HepG2 (cell line): Measurements from ENCODE around the gene RAD54L. TPM values are rescaled to one million over a fixed set of nuclear protein-coding genes. Genes with fewer than 3 reads are reported as not detected.

Experiments
- FOXA1 ChIP-seq, 2 experiments: fragments of 450-650 bp in 1 of 2; sonication (generic) in 1 of 2; formaldehyde crosslinking in 1 of 2; IDR thresholded peaks; 2 replicates each; pipeline versions ENCODE4 v1.4.0 to v1.6.1; 2016 to 2020; ENCODE audit warnings: missing genetic modification reagents in 1 of 2
- KLF11 ChIP-seq: IDR thresholded peaks from 2 replicates; pipeline ENCODE4 v1.6.1; 2016; ENCODE audit warnings: missing compliant biosample characterization
- MLLT10 ChIP-seq: sonication (generic); formaldehyde crosslinking; IDR thresholded peaks from 2 replicates; pipeline ENCODE4 v1.4.0; 2020; ENCODE audit warnings: missing genetic modification reagents
- NONO ChIP-seq, 2 experiments: fragments of 450-650 bp in 1 of 2; sonication (generic) in 1 of 2; formaldehyde crosslinking in 1 of 2; IDR thresholded peaks in 1 of 2; conservative IDR thresholded peaks in 1 of 2; 2 replicates each; pipeline versions ENCODE4 v1.6.1 to v1.8.0; 2017 to 2022; ENCODE audit warnings: mild to moderate bottlenecking in 1 of 2, missing genetic modification reagents in 1 of 2, moderate library complexity in 1 of 2
- NR2F1 ChIP-seq, 2 experiments: fragments of 450-650 bp in 1 of 2; formaldehyde crosslinking in 1 of 2; IDR thresholded peaks; 2 replicates each; pipeline versions ENCODE4 v1.5.0 to v1.6.1; 2016 to 2020; ENCODE audit warnings: mild to moderate bottlenecking in 1 of 2, missing compliant biosample characterization in 1 of 2, missing genetic modification reagents in 1 of 2, moderate library complexity in 1 of 2
- SATB2 ChIP-seq: sonication (generic); formaldehyde crosslinking; IDR thresholded peaks from 2 replicates; pipeline ENCODE4 v1.5.0; 2020; ENCODE audit warnings: missing genetic modification reagents
- SKIL ChIP-seq: sonication (generic); formaldehyde crosslinking; IDR thresholded peaks from 2 replicates; pipeline ENCODE4 v1.8.0; 2022; ENCODE audit warnings: missing genetic modification reagents, mild to moderate bottlenecking, moderate library complexity, borderline replicate concordance
- TFAP4 ChIP-seq: sonication (generic); IDR thresholded peaks from 2 replicates; pipeline ENCODE4 v1.6.1; 2016; ENCODE audit warnings: low read depth, borderline replicate concordance
- ZBTB25 ChIP-seq: IDR thresholded peaks from 2 replicates; pipeline ENCODE4 v1.6.1; 2018; ENCODE audit warnings: missing genetic modification reagents
- ZBTB33 ChIP-seq: sonication (generic); formaldehyde crosslinking; IDR thresholded peaks from 2 replicates; pipeline ENCODE4 v1.4.0; 2020; ENCODE audit warnings: missing genetic modification reagents
- ZFP36 ChIP-seq: fragments of 150-350 bp; IDR thresholded peaks from 2 replicates; pipeline ENCODE4 v1.6.1; 2018; ENCODE audit warnings: borderline replicate concordance, low read length, low read depth; ENCODE audit not compliant: partially characterized antibody
- ZFP36L2 ChIP-seq: sonication (generic); formaldehyde crosslinking; IDR thresholded peaks from 2 replicates; pipeline ENCODE4 v1.4.0; 2020; ENCODE audit warnings: missing genetic modification reagents
- ZFP37 ChIP-seq: sonication (generic); formaldehyde crosslinking; IDR thresholded peaks from 2 replicates; pipeline ENCODE4 v1.4.0; 2020; ENCODE audit warnings: missing genetic modification reagents, borderline replicate concordance
- ZNF557 ChIP-seq: sonication (generic); formaldehyde crosslinking; IDR thresholded peaks from 2 replicates; pipeline ENCODE4 v1.4.0; 2020; ENCODE audit warnings: missing genetic modification reagents
- ZNF572 ChIP-seq: sonication (generic); formaldehyde crosslinking; IDR thresholded peaks from 2 replicates; pipeline ENCODE4 v1.5.1; 2020; ENCODE audit warnings: mild to moderate bottlenecking, missing genetic modification reagents
- polyA plus RNA-seq, 8 experiments: library from polyadenylated mRNA; depleted of rRNA in 3 of 8; stranded (reverse) in 7 of 8; unstranded in 1 of 8; fragments of >200 nt; fragmentation: Illumina TruSeq in 4 of 8; extraction: Trizol in 4 of 8; gene quantifications; 2 replicates each; pipeline versions ENCODE4 v1.2.1 to v1.2.3, GENCODE V29; 2011 to 2016; ENCODE audit warnings: low read depth in 4 of 8, missing spikeins in 1 of 8, mixed read lengths in 1 of 8; ENCODE audit not compliant: insufficient read depth in 1 of 8
- total RNA-seq, 5 experiments: library from RNA; depleted of rRNA; stranded (reverse); fragments of >200 nt; fragmentation: Illumina TruSeq; extraction: Trizol; gene quantifications; 2 replicates each; pipeline ENCODE4 v1.2.3, GENCODE V29; 2016; ENCODE audit warnings: low read depth in 1 of 5
- TF ChIP-seq, protein P1 (sequence below): sonication (generic); formaldehyde crosslinking; IDR thresholded peaks from 2 replicates; pipeline ENCODE4 v1.5.0; 2020; ENCODE audit warnings: missing genetic modification reagents
- TF ChIP-seq, protein P2 (sequence below): sonication (generic); formaldehyde crosslinking; IDR thresholded peaks from 2 replicates; pipeline ENCODE4 v1.4.0; 2020; ENCODE audit warnings: missing genetic modification reagents, borderline replicate concordance
- TF ChIP-seq, protein P3 (sequence below): sonication (generic); formaldehyde crosslinking; IDR thresholded peaks from 2 replicates; pipeline ENCODE4 v1.4.0; 2020; ENCODE audit warnings: missing genetic modification reagents; ENCODE audit errors: not compliant biosample characterization

RAD54L gene
- total and polyA plus RNA-seq, 2 of the 13 experiments (the other 11 are each of a cell fraction or from before 2014, with no cell fraction given) = 10.2 to 30.0 TPM

GRCh38 chr1:46197964-46198811 is 49.4 kb upstream of the RAD54L start, which contains the start of gene POMGNT1 (continued):
- TF ChIP-seq KLF11 (CRISPR knock-in tag) = no peak
- TF ChIP-seq SKIL (CRISPR knock-in tag) = no peak
- peak; percentile 50 to 87; a peak in 3 of 4 replicates for TF ChIP-seq NR2F1 (CRISPR knock-in tag; IDR thresholded peaks at IDR 0.05)
- no peak for TF ChIP-seq ZNF557 (CRISPR knock-in tag)
- TF ChIP-seq, protein P1, sequence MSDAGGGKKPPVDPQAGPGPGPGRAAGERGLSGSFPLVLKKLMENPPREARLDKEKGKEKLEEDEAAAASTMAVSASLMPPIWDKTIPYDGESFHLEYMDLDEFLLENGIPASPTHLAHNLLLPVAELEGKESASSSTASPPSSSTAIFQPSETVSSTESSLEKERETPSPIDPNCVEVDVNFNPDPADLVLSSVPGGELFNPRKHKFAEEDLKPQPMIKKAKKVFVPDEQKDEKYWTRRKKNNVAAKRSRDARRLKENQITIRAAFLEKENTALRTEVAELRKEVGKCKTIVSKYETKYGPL (CRISPR knock-in tag) = no peak
- no peak for TF ChIP-seq FOXA1 (IDR thresholded peaks at IDR 0.05)
- peak; percentile 12; the same call in 1 of the 2 replicates for TF ChIP-seq FOXA1 (CRISPR knock-in tag; IDR thresholded peaks at IDR 0.05)
- peak; percentile 5; the same call in 1 of the 2 replicates for TF ChIP-seq ZBTB25 (CRISPR knock-in tag)
- TF ChIP-seq, protein P2, sequence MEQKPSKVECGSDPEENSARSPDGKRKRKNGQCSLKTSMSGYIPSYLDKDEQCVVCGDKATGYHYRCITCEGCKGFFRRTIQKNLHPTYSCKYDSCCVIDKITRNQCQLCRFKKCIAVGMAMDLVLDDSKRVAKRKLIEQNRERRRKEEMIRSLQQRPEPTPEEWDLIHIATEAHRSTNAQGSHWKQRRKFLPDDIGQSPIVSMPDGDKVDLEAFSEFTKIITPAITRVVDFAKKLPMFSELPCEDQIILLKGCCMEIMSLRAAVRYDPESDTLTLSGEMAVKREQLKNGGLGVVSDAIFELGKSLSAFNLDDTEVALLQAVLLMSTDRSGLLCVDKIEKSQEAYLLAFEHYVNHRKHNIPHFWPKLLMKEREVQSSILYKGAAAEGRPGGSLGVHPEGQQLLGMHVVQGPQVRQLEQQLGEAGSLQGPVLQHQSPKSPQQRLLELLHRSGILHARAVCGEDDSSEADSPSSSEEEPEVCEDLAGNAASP (CRISPR knock-in tag) = no peak
- no peak for TF ChIP-seq ZFP36L2 (CRISPR knock-in tag)
- TF ChIP-seq ZBTB33 (CRISPR knock-in tag) = no peak
- TF ChIP-seq ZFP37 = no peak
- TF ChIP-seq SATB2 (CRISPR knock-in tag) = no peak
- TF ChIP-seq ZNF572 (CRISPR knock-in tag) = no peak
- TF ChIP-seq ZFP36 = peak; percentile 44
- no peak for TF ChIP-seq MLLT10 (CRISPR knock-in tag)
- TF ChIP-seq NONO (IDR thresholded peaks at IDR 0.05) = no peak
- TF ChIP-seq NONO (CRISPR knock-in tag; conservative IDR thresholded peaks at IDR 0.05) = 0 out of 2 replicates have a peak, but pooled peaks have one; percentile 35
- TF ChIP-seq TFAP4 = no peak
- TF ChIP-seq, protein P3, sequence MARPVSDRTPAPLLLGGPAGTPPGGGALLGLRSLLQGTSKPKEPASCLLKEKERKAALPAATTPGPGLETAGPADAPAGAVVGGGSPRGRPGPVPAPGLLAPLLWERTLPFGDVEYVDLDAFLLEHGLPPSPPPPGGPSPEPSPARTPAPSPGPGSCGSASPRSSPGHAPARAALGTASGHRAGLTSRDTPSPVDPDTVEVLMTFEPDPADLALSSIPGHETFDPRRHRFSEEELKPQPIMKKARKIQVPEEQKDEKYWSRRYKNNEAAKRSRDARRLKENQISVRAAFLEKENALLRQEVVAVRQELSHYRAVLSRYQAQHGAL (CRISPR knock-in tag) = no peak
